Hematopoietic multipotent progenitor cell treated with erythropoietin and hydrocortisone succinate and interleukin-3 and kit ligand, for 6 days (in vitro differentiated cells): Measurements from ENCODE around the gene GABRG3.

ENCODE experiments used
- DNase-seq: peaks from one replicate; pipeline ENCODE4 v3.0.0-alpha.2; 2015

GABRG3 gene

DNA sequence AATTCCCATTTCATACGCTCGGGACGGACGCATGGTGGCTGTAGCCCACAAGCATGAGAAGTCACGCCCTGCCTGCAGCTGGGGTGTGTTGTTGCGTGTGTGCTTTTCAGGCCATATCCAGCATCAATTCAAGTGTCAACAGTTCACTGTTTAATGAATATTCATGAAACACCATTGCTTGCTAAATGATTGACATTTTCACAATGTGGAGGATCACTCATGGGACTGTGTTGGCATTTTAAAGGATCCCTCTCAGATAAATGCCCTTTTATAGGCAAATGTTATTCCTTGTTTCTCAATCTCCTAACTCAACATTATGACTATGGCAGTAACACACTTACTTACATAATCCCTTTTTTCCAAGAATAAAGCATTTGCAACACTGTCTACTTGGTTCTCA is 511.3 kb downstream of the GABRG3 start:
- no peak for DNase-seq

DNA sequence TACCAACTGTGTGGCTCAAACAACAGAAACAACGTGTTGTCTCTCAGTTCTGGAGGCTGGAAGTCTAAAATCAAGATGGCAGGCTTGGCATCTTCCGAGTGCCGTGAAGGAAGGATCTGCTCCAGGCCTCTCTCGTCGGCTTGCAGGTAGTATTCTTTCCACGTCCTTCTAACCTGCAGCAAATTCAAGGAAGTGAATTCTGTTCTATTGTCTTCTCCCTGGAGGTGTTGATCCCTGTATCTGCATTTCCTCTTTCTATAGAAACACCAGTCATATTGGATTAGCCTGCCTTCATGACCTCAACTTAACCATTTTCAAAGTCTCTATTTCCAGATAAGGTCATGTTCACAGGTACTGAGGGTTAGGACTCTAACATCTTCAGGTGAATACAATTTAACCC is 512.1 kb downstream of the GABRG3 start:
- no peak for DNase-seq

DNA sequence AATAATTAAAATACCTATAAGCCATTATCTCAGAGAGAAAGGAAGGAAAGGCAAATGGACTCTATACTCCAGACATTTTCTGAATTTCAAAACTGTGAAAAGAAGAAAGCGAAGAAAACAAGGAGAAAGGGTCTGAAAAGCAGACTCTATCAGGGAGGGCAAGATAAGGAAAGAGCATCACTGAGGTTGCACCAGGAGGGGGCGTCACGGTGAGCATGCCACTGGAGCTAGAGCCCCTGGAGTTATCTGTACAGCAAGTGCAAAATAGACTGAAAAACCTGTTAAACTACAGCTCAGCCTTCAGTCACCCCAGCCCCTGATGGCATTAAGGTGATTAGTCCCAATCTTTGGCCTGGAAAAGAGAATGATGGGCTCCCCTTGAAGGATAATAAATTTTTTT is 514.3 kb downstream of the GABRG3 start:
- no peak for DNase-seq

DNA sequence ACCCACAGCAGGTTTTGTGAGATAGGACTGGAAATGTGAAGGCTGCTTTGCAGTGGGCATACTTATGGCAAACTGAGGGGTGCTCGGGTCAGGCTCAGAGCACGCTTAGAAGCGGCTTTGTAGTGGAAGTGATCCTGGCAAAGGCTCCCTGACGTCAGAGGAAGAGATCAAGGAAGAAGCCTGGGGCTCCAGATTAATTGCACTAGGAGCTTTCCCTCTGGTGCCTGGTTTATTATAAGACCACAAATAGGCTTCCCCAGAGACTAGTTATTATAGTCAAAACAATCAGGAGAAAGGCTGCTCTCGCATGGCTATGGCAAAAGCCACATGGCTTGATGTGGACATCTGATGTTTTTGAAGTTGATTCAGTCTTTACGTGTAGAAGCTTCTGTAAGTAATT is 515.1 kb downstream of the GABRG3 start:
- no peak for DNase-seq

DNA sequence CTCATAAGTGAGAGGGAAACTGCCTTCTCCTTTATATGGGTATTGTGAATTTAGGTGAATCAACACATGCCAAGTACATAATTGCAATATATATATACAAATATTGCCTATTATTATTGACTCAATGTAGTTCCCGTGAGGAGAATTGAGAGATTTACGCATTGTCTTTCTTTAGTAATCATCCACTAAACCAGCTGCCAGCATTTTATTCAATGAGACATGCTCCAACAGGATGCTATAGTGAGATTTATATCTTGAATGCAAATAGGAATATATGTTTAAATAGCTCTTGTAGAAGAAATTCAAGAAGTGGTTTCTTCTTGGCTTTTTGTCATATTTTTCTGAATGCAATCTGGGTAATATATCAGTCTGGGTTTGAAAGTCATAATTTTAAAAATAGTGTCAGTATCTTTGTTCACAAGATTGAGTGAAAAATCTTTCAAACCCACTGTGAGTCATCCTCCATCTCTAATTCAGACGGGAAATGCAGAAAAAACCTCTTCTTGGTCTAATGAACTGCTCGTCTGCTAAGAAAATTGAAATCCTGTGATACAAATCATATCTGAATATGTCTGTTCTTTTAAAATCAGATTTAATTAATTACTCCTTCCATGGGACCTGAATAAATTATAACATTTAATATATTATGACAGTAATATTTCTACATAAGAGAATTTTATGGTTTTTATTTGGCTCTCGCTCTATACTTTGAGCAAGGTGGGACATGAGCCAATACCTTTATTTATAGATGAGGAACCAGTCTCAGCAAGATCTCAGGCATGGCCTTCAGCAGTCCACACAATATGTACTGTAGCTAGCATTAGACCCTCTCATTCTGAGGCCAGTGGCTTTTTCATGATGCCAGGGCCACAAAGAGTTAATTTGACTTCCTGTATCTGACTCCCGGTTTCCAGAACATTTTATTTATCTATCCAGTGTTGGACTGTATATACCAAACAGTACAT is 516.0 kb downstream of the GABRG3 start:
- DNase-seq: no peak

DNA sequence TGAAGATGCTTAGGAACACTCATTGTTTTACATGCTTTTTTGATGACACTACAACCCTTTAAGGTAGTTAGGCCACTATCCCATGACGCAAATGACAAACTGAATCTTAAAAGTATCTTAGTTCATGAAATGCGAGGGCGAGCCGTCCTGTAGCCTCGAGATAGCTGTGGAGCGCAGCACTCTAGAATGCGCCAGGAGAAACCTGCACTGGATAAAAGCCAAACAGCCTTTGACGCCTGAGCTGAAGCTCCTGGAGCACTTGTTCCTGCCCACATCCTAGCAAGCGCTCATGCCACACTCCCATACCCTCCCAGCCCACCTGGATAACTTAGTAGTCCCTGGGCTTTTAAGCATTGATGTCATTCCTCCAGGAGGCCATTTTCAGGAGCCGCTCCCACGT is 516.9 kb downstream of the GABRG3 start:
- DNase-seq: no peak

DNA sequence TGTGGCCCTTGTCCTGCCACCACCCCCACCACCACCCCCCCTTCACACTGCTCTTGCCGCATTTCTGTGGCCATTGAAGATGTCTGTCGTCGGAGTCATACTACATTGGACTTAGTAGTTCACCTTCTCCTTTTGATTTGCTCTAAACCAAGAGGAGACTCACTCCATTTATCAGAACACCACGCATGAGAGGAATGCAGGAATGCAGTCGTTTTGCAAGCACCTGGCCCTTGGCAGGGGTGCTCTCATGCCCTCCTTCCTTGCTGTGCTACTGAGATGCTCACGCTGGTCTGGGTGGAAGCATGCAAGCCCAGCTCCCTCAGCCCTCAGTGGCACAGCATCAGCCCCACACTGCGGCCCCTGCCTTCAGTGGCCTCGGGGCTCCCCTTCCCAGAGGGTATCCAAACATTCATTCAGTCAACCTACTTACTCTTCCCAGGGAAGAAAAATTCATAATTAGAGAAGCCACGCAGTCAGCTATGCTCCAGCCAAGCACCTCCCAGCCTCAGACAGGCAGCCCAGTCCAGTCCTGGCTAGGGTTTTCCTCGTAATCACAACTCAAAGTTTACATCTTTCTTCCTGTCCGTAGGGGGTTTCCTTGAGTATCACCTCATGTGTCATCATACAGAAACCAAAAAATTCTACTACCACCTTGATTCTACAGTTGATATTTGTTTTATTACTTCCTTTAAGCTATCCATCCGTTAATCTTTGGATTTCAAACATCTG is 520.0 kb downstream of the GABRG3 start:
- no peak for DNase-seq

DNA sequence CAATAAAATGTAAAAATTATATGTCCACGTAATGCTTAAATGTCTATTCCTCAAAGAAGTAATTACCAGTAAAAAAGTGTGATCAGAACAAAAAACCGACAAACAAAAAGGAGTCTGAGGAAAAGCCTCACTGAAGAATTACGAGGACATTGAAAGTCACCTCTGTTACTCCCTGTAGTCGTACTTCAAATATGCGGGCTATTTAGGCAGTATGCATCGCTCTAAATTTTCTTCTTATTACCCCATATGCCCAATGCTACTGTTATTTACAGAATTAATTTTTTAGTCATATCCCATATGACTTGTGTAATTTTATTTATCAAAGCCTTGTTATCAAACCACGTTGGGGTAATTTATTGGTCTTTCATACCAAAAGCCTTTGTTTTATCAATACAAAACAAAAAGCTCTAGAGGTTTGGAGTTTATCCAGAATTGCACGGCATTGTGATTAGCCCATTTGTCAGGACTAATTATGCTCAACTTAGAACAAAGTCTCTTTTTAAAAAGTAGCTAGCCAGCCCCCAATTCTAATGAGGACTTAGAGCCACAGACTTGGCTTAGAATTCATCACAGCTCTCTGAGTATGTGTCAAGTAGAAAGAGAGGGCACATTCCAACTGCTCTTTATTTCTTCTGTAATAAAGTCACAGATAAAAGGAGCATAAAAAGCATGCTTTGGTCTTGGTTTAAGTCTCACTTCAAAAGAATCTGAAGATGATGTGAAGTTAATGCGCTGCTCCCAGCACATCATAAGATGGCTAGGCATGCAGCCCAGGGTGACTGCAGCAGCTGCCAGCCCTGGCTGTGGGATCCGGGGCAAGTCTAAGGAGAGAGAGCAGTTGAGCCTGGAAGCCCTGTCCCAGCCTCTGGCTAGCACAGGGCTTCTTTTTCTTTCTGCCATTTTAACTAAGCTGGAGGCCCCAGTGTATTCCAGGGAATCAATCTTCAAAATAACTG is 521.0 kb downstream of the GABRG3 start:
- no peak for DNase-seq

DNA sequence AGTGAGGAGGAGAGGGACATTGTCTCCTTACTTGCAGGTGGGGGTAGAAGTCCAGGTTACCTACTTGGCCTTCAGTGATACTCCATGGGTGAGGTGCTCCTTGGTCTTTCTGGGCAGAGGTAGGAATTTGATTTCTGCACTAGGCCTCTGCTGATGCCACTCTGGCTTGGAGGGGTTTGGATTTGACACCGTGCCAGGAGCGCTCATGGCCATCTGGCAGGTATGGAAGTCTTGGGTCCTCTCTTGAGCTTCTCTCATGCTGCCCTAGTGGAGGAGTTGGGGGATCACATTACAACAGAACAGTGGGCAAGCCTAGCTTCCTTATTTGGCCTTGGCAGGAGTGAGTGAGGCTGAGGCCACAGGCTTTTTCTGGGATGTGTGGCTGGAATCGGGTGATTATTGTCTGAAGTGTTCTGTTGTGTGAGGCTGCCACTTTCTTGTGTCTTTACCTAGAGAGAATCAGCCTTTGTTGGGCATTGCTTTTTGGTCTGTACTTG is 525.0 kb downstream of the GABRG3 start:
- DNase-seq: no peak

DNA sequence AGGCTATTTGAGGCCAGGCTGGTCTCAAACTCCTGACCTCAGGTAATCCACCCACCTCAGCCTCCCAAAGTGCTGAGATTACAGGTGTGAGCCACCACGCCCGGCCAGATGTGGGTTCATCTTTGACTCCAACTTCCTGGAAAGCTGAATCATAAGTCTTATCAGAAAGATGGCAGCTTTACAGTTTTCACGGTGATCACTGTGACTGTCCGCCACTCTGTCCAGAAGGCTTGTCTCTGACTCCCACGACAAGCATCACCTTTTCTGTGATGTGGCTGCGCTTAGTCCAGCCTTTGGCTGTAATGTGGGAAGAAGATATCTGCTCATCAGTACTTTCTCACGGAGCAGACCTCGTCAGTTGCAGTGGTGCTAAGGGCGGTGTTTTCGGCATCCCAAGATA is 527.7 kb downstream of the GABRG3 start:
- DNase-seq: no peak

DNA sequence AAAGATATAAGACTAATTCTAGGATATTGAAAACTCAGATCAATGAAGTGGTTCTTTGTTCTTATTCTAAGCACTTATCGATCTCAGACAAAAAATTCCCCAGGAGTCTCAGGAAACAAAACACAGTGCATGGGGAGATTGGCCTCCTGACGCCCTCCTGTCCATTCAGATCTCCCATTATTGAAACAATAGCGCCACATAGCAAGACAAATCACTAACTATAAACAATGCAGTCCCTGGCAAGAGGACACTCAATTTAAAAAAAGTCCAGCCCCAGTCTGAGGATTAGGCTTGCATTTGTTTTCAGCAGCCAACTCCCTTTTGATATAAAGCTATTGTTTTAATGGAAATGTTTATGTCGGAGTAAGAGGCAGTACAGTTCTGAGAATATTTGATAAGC is 528.2 kb downstream of the GABRG3 start:
- no peak for DNase-seq

DNA sequence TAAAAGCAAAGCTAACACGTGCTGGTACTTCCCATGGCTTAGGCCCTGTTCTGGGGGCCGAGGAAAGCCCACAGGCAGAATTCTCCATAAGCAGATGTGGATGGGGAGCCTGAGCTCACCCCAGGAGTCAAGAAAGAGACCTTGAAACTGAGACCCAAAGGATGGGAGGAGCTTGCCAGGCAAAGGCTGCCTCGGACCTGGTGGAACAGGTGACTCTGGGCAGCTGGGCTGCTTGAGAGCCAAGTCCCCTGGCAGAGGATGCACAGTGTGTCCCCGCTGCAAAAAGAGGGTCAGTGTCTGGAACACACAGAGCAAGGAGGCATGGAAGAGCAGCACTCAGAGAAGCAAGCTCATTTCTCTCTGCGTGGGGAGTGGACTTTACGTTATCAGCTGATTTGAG is 528.7 kb downstream of the GABRG3 start:
- no peak for DNase-seq

DNA sequence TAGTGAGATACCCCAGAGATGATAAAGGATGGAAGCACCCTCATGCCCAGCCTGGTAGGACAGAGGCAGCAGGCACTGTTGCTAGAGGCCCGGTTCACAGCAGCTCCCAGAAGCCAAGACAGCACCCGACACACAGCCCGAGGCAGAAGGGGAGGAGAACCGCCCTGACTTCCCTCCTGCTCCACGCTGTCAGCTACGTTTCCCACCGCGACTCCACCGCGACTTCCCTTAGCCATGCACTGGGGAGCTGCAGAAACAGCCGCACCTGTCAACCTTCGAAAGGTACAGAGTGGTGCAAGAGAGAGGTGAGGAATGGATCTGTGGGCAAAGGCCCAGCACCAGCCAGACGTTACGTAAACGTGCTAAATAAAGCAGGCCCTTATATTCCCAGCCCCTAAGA is 529.2 kb downstream of the GABRG3 start:
- no peak for DNase-seq

DNA sequence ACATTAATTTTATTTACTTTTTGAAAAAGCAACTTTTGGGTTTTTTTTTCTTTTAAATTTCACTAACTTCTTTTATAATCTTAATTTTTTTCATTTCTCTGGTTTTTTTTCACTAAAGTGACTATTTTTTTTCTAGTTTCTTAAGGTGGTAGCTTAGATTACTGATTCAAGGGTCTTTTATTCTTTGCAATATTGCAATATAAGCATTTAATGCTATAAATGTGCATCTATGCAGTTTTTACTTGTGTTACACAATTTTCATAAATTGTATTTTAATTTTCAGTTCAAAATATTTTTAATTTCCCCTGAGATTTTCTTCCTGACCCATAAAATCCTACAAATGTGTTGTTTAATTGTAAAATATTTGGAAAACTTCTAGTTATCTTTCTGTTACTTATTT is 535.8 kb downstream of the GABRG3 start:
- no peak for DNase-seq

DNA sequence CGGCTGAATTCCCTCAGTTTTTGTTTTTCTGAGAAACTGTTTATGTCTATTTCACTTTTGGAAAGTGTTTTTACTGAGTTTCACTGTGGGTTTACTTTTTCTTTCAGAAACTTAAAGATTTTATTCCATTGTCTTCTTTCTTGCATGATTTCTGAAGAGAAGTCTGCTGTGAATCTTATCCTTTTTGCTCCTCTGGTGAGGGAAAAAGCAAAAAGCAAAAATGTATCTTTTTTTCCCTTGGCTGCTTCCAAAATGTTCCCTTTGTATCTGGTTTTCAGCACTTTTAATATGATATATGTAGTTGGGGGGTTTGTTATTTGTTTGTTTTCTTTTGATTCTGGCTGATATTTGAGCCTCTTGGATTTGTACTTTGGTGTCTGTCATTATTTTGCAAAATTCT is 538.0 kb downstream of the GABRG3 start:
- no peak for DNase-seq

DNA sequence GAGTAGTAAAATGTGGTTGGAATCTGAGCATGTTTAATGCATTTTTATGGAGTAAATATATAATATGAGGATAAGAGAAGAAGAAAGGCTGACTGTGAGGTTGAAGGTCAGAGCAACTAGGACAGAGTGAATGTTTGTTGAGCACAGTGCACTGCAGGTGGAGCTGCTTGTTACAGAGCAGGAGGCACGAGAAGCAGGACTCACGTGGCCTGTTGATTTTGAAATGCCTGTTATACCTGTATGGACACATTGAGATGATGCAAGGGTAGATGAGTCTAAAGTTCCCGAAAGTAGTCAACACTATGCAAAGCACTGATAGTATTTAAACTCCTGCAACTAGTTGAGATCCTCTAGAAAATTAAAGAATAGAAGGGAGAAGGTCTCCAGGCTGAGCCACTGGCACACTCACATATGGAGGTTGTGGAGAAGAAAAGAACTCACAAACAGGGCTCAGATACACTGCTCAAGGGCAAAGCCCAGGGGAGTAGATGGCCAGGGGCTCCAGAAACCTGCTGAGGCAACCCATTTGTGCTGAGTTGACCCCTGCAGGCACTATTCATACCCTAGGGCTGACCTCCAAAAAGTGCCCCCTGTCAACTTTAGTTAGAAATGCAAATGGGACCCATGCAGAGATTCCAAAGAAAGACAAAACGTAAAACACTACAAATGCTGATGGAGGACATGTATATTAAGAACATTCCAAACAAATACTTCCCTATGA is 541.5 kb downstream of the GABRG3 start:
- no peak for DNase-seq

DNA sequence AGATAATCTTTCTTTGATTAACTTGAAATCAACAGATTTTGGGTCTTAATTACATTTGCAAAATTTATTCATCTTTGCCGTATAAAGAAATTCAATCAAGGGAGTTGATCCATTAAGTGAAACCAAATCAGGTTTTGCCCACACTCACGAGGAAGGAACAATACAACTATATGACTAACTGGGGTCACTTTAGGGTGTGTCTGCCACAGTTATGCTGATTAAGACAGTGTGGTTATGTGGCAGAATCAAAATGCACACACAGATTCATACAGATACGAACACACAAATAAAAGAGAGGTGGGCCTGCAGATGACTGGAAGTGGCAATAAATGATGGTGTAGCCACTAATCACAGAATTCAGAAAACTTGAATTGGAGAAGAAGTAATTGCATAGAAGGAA is 543.5 kb downstream of the GABRG3 start:
- no peak for DNase-seq

DNA sequence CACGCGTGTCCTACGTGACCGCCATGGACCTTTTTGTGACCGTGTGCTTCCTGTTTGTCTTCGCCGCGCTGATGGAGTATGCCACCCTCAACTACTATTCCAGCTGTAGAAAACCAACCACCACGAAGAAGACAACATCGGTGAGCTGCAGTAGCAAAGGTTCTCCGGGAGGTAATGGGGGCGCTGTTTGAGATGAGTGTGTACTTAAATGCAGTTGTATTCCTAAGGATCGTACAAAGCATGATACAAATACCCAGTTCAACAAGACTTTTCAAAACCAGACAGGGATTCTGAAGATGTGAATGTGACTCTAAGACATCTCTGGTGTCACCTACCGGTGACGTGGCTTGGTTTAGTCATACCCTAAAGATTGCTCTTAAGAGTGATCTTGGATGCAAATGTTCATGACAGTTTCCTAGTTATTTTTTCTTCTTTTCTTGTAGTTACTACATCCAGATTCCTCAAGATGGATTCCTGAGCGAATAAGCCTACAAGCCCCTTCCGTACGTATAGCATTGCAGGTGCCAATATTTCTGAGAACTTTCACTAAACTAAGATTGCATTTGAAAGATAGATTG is 556.6 kb downstream of the GABRG3 start:
- peak; percentile 2 for DNase-seq

DNA sequence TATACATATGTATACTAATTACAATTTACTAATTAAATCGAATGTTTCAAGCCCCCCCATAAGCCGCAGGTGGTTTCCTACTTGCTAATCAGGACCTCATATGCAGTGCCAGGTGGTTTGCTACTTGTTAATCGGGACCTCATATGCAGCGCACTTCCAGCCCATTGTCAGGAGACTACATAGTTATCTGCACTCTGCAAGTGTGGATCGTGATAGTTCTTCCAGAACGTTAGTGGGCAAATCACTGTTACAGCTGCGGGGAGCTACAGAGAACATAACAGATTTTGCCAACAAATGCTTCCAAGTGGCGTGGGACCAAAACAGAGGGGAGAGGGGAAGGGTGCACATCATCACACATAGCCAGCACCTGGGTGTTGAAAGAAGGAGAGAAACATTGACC is 558.4 kb downstream of the GABRG3 start:
- no peak for DNase-seq

DNA sequence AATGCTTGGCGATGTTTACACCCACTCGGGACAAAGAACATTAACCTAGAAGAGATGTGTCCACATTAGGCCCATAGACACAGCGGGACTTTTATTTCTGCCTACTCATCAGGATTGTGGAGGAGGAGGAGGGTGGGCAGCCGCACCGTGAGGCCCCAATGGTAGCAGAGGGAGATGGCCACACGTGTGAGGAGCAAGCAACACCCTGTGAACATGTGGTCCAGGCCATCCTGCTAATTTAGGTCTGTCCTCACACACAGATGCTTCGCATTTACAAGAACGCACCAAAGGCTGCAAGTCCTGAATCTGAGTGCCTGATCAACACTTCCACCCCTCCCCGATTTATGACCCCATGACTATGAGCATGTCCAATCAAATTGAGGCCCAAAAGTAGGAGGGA is 560.0 kb downstream of the GABRG3 start:
- no peak for DNase-seq

DNA sequence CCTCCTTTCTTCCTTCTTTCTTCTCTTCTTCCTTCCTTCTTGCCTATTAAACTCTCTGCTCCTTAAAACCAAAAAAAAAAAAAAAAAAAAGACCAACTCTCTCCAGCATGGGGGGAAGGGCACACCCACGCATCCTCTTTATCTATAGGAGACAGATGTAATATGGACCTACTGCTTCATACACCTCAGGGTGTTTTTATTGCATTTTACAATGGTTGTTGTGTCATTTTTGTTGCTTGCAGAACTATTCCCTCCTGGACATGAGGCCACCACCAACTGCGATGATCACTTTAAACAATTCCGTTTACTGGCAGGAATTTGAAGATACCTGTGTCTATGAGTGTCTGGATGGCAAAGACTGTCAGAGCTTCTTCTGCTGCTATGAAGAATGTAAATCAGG is 561.4 kb downstream of the GABRG3 start:
- DNase-seq: no peak
